ENCODE data around the gene ZNF780A.

GRCh38 chr19:40026597-40026970 is 64.2 kb downstream of the ZNF780A start:
- TF ChIP-seq POLR2A (IDR thresholded peaks at IDR 0.05; ENCODE audit: low read depth, low read length) (no peak), POLR2AphosphoS5 (IDR thresholded peaks at IDR 0.05; ENCODE audit: low read depth, low read length) (no peak), TAF1 (IDR thresholded peaks at IDR 0.05; ENCODE audit: borderline replicate concordance, low read depth, low read length) (no peak)

Measured in GM12892 (cell line).